GM23338 (cell line): ENCODE results near the gene ACOXL. TPM values are rescaled to one million over a fixed set of nuclear protein-coding genes. Genes with fewer than 3 reads are reported as not detected.

Experiments
- ATAC-seq: fragments of 200-7000 bp; cut with Tn5 transposase; 3 replicates; pipeline ENCODE4 v1.9.1; 2020
- DNase-seq: peaks from one replicate; pipeline ENCODE4 v3.0.0-alpha.2; 2015; ENCODE audit warnings: low spot score
- H2AFZ ChIP-seq: fragments of 200-600 bp; sonication (generic); 2 replicates; pipeline ENCODE4 v1.8.0; 2016; ENCODE audit warnings: antibody characterized with exemption, mild to moderate bottlenecking, moderate library complexity
- H3F3A ChIP-seq: fragments of 200-600 bp; sonication (generic); replicated peaks from 2 replicates; pipeline ENCODE4 v1.8.0; 2017; ENCODE audit warnings: antibody characterized with exemption, mixed run types, low read depth
- H3K27ac ChIP-seq: fragments of 200-600 bp; sonication (generic); 2 replicates; pipeline ENCODE4 v1.6.1; 2016; ENCODE audit warnings: low read depth
- H3K27me3 ChIP-seq: fragments of 200-600 bp; sonication (generic); 2 replicates; pipeline ENCODE4 v1.8.0; 2016; ENCODE audit warnings: mild to moderate bottlenecking, mixed run types, moderate library complexity; ENCODE audit not compliant: insufficient read depth
- H3K36me3 ChIP-seq: fragments of 200-600 bp; sonication (generic); 2 replicates; pipeline ENCODE4 v1.8.0; 2016; ENCODE audit warnings: mild to moderate bottlenecking; ENCODE audit not compliant: insufficient read depth
- H3K4me1 ChIP-seq: fragments of 200-600 bp; sonication (generic); 2 replicates; pipeline ENCODE4 v1.8.0; 2016; ENCODE audit warnings: mild to moderate bottlenecking, moderate library complexity; ENCODE audit not compliant: insufficient read depth
- H3K4me2 ChIP-seq: fragments of 200-600 bp; sonication (generic); 2 replicates; pipeline ENCODE4 v1.7.1; 2017; ENCODE audit warnings: mixed run types
- H3K4me3 ChIP-seq: fragments of 200-600 bp; sonication (generic); 2 replicates; pipeline ENCODE4 v1.6.1; 2016; ENCODE audit warnings: mixed run types
- H3K79me2 ChIP-seq: fragments of 200-600 bp; sonication (generic); replicated peaks from 2 replicates; pipeline ENCODE4 v1.8.0; 2017; ENCODE audit warnings: mild to moderate bottlenecking; ENCODE audit not compliant: insufficient read depth
- H3K9me2 ChIP-seq: fragments of 200-600 bp; sonication (generic); 2 replicates; pipeline ENCODE4 v1.8.0; 2017; ENCODE audit not compliant: insufficient read depth
- H4K20me1 ChIP-seq: fragments of 200-600 bp; sonication (generic); replicated peaks from 2 replicates; pipeline ENCODE4 v1.8.0; 2017; ENCODE audit warnings: mild to moderate bottlenecking; ENCODE audit not compliant: insufficient read depth
- H3K27ac Mint-ChIP-seq: 2 replicates; pipeline ENCODE4 v1.8.0; 2020; ENCODE audit warnings: inconsistent platforms, mild to moderate bottlenecking, moderate library complexity, mixed read lengths
- H3K27me3 Mint-ChIP-seq: 3 replicates; pipeline ENCODE4 v1.8.0; 2022; ENCODE audit warnings: low read depth, mild to moderate bottlenecking, moderate library complexity, mixed read lengths, inconsistent platforms; ENCODE audit not compliant: insufficient read depth, poor library complexity
- H3K36me3 Mint-ChIP-seq: 3 replicates; pipeline ENCODE4 v1.8.0; 2021; ENCODE audit warnings: low read depth, mild to moderate bottlenecking, inconsistent platforms, moderate library complexity, mixed read lengths
- H3K4me1 Mint-ChIP-seq: 3 replicates; pipeline ENCODE4 v1.8.0; 2020; ENCODE audit warnings: mild to moderate bottlenecking, inconsistent platforms, mixed read lengths
- H3K4me3 Mint-ChIP-seq: 3 replicates; pipeline ENCODE4 v1.8.0; 2021; ENCODE audit warnings: moderate library complexity, mild to moderate bottlenecking, inconsistent platforms, mixed read lengths
- H3K9me3 Mint-ChIP-seq: 3 replicates; pipeline ENCODE4 v1.8.0; 2020; ENCODE audit warnings: moderate library complexity, mild to moderate bottlenecking, inconsistent platforms, mixed read lengths
- CREB1 ChIP-seq: fragments of 250-450 bp; sonication (Bioruptor Pico); IDR thresholded peaks from 2 replicates; pipeline ENCODE4 v1.5.0; 2020; ENCODE audit warnings: low read depth, mild to moderate bottlenecking, moderate library complexity
- CTCF ChIP-seq, 2 experiments: fragments of 200-600 bp in 1 of 2; sonication (generic) in 1 of 2; conservative IDR thresholded peaks; 2 replicates each; pipeline versions ENCODE4 v1.5.1 to v1.6.1; 2016 to 2017; ENCODE audit warnings: antibody characterized with exemption in 2 of 2, low read depth in 2 of 2, mild to moderate bottlenecking in 2 of 2, moderate library complexity in 1 of 2
- ETS1 ChIP-seq: IDR thresholded peaks from 2 replicates; pipeline ENCODE4 v1.6.1; 2016; ENCODE audit warnings: antibody characterized with exemption
- EZH2 ChIP-seq: fragments of 200-600 bp; sonication (generic); IDR thresholded peaks from one replicate; pipeline ENCODE4 v1.8.0; 2017; ENCODE audit warnings: antibody characterized with exemption, mild to moderate bottlenecking, low read depth; ENCODE audit not compliant: unreplicated experiment
- EZH2phosphoT487 ChIP-seq: fragments of 200-600 bp; sonication (generic); IDR thresholded peaks from one replicate; pipeline ENCODE4 v1.8.1; 2018; ENCODE audit warnings: antibody characterized with exemption; ENCODE audit not compliant: unreplicated experiment
- JUNB ChIP-seq: IDR thresholded peaks from one replicate; pipeline ENCODE4 v1.6.1; 2016; ENCODE audit warnings: antibody characterized with exemption; ENCODE audit not compliant: unreplicated experiment
- NANOG ChIP-seq: IDR thresholded peaks from 2 replicates; pipeline ENCODE4 v1.6.1; 2016; ENCODE audit warnings: antibody characterized with exemption, borderline replicate concordance
- POLR2AphosphoS5 ChIP-seq: IDR thresholded peaks from 2 replicates; pipeline ENCODE4 v1.6.1; 2016; ENCODE audit warnings: antibody characterized with exemption, low read depth
- REST ChIP-seq: IDR thresholded peaks from one replicate; pipeline ENCODE4 v1.6.1; 2018; ENCODE audit warnings: antibody characterized with exemption; ENCODE audit not compliant: unreplicated experiment
- STAT1 ChIP-seq: IDR thresholded peaks from one replicate; pipeline ENCODE4 v1.6.1; 2016; ENCODE audit warnings: antibody characterized with exemption; ENCODE audit not compliant: unreplicated experiment
- ZNF114 ChIP-seq: fragments of 250-450 bp; sonication (Bioruptor Pico); IDR thresholded peaks from 2 replicates; pipeline ENCODE4 v1.5.0; 2020; ENCODE audit warnings: mild to moderate bottlenecking, moderate library complexity
- ZNF331 ChIP-seq: fragments of 250-450 bp; sonication (Bioruptor Pico); IDR thresholded peaks from 2 replicates; pipeline ENCODE4 v1.5.0; 2020; ENCODE audit warnings: low read depth, mild to moderate bottlenecking, moderate library complexity
- ZNF462 ChIP-seq: fragments of 250-450 bp; sonication (Bioruptor Pico); IDR thresholded peaks from 2 replicates; pipeline ENCODE4 v1.5.0; 2020; ENCODE audit warnings: mild to moderate bottlenecking, moderate library complexity
- polyA plus RNA-seq: library from polyadenylated mRNA; unstranded; fragments of >200 nt; fragmentation: Nextera tagmentation; extraction: Ambion mirVana; gene quantifications from 2 replicates; pipeline ENCODE4 v1.2.1, GENCODE V29; 2016
- total RNA-seq: library from RNA; depleted of rRNA; stranded (reverse); fragments of >200 nt; shearing (Covaris generic); gene quantifications from 2 replicates; pipeline ENCODE4 v1.2.3, GENCODE V29; 2014

ACOXL gene
- total and polyA plus RNA-seq, 2 experiments from 2014 or later: 9.0 to 14.7 TPM

GRCh38 chr2:110999626-111000025 is 267.3 kb downstream of the ACOXL start:
- Mint-ChIP-seq H3K4me1 (peaks cover 6% of the 10 kb centered on the region), H3K27me3 (no peaks in the 10 kb centered on the region), H3K36me3 (peaks cover 3% of the 10 kb centered on the region; the same call in 2 of the 3 replicates), H3K9me3 (no peaks in the 10 kb centered on the region), H3K27ac (no peak overlapping the region), H3K4me3 (no peak overlapping the region)
- no peak for DNase-seq
- no peak overlapping the region for H3K4me3 ChIP-seq
- no peak overlapping the region for H3K27ac ChIP-seq
- H3K27me3 ChIP-seq: no peaks in the 10 kb centered on the region
- no peak for TF ChIP-seq EZH2phosphoT487
- no peak for TF ChIP-seq POLR2AphosphoS5
- no peak for TF ChIP-seq EZH2
- no peak for TF ChIP-seq ZNF331 (CRISPR knock-in tag)
- no peak for TF ChIP-seq ZNF114 (CRISPR knock-in tag)
- TF ChIP-seq ZNF462 (CRISPR knock-in tag): no peak
- no peak for TF ChIP-seq NANOG
- TF ChIP-seq STAT1: no peak
- TF ChIP-seq CTCF (conservative IDR thresholded peaks at IDR 0.05; ENCODE audit: low read depth in 2 of 2): no peak
- TF ChIP-seq CREB1 (CRISPR knock-in tag): no peak
- TF ChIP-seq JUNB: no peak
- TF ChIP-seq REST: no peak
- TF ChIP-seq ETS1: no peak
- H3K79me2 ChIP-seq: no peaks in the 10 kb centered on the region
- H3K36me3 ChIP-seq: no peaks in the 10 kb centered on the region; the same call in 1 of the 2 replicates
- peaks cover 10% of the 10 kb centered on the region for H3K9me2 ChIP-seq
- no peak for ATAC-seq
- no peak overlapping the region for H3K4me2 ChIP-seq
- H3F3A ChIP-seq: no peaks in the 10 kb centered on the region
- no peak overlapping the region for H2AFZ ChIP-seq
- no peaks in the 10 kb centered on the region for H4K20me1 ChIP-seq
- H3K4me1 ChIP-seq: peaks cover 11% of the 10 kb centered on the region
